HepG2 (cell line): ENCODE results near the gene TFEB. TPM values are rescaled to one million over a fixed set of nuclear protein-coding genes. Genes with fewer than 3 reads are reported as not detected.

Experiments
- AHR ChIP-seq: IDR thresholded peaks from 2 replicates; pipeline ENCODE4 v1.6.1; 2018; ENCODE audit warnings: missing genetic modification reagents, missing compliant biosample characterization
- ARID2 ChIP-seq: sonication (generic); formaldehyde crosslinking; IDR thresholded peaks from 2 replicates; pipeline ENCODE4 v1.8.1; 2022; ENCODE audit warnings: mild to moderate bottlenecking, missing genetic modification reagents, borderline replicate concordance
- EED ChIP-seq: sonication (generic); formaldehyde crosslinking; IDR thresholded peaks from 2 replicates; pipeline ENCODE4 v1.5.0; 2020; ENCODE audit warnings: mild to moderate bottlenecking, missing genetic modification reagents
- FOXA1 ChIP-seq, 2 experiments: fragments of 450-650 bp in 1 of 2; sonication (generic) in 1 of 2; formaldehyde crosslinking in 1 of 2; IDR thresholded peaks; 2 replicates each; pipeline versions ENCODE4 v1.4.0 to v1.6.1; 2016 to 2020; ENCODE audit warnings: missing genetic modification reagents in 1 of 2
- FOXO1 ChIP-seq: sonication (generic); formaldehyde crosslinking; IDR thresholded peaks from 2 replicates; pipeline ENCODE4 v1.4.0; 2020; ENCODE audit warnings: missing genetic modification reagents
- MEIS2 ChIP-seq: sonication (generic); formaldehyde crosslinking; IDR thresholded peaks from 2 replicates; pipeline ENCODE4 v1.9.0; 2021; ENCODE audit warnings: mild to moderate bottlenecking, missing genetic modification reagents
- NCOA2 ChIP-seq: sonication (generic); formaldehyde crosslinking; IDR thresholded peaks from 2 replicates; pipeline ENCODE4 v1.8.0; 2022; ENCODE audit warnings: inconsistent platforms
- POLR2AphosphoS2 ChIP-seq: IDR thresholded peaks from 2 replicates; pipeline ENCODE4 v1.6.1; 2011; ENCODE audit warnings: low read depth, low read length, improper control_type of control experiment
- POLR2G ChIP-seq: fragments of 200-400 bp; formaldehyde crosslinking; IDR thresholded peaks from 2 replicates; pipeline ENCODE4 v1.6.1; 2018; ENCODE audit warnings: mild to moderate bottlenecking, low read depth, low read length, moderate library complexity
- TP53 ChIP-seq: sonication (generic); formaldehyde crosslinking; conservative IDR thresholded peaks from 2 replicates; pipeline ENCODE4 v1.4.0; 2020; ENCODE audit warnings: missing genetic modification reagents
- ZNF496 ChIP-seq: sonication (generic); formaldehyde crosslinking; IDR thresholded peaks from 2 replicates; pipeline ENCODE4 v1.8.1; 2023; ENCODE audit warnings: mild to moderate bottlenecking, moderate library complexity, missing genetic modification reagents; ENCODE audit not compliant: insufficient replicate concordance
- ZNF761 ChIP-seq: sonication (generic); formaldehyde crosslinking; conservative IDR thresholded peaks from 2 replicates; pipeline ENCODE4 v1.4.0; 2020; ENCODE audit warnings: mild to moderate bottlenecking, missing genetic modification reagents
- polyA plus RNA-seq, 8 experiments: library from polyadenylated mRNA; depleted of rRNA in 3 of 8; stranded (reverse) in 7 of 8; unstranded in 1 of 8; fragments of >200 nt; fragmentation: Illumina TruSeq in 4 of 8; extraction: Trizol in 4 of 8; gene quantifications; 2 replicates each; pipeline versions ENCODE4 v1.2.1 to v1.2.3, GENCODE V29; 2011 to 2016; ENCODE audit warnings: low read depth in 4 of 8, missing spikeins in 1 of 8, mixed read lengths in 1 of 8; ENCODE audit not compliant: insufficient read depth in 1 of 8
- total RNA-seq, 5 experiments: library from RNA; depleted of rRNA; stranded (reverse); fragments of >200 nt; fragmentation: Illumina TruSeq; extraction: Trizol; gene quantifications; 2 replicates each; pipeline ENCODE4 v1.2.3, GENCODE V29; 2016; ENCODE audit warnings: low read depth in 1 of 5
- TF ChIP-seq, protein P1 (sequence below): sonication (generic); formaldehyde crosslinking; IDR thresholded peaks from 2 replicates; pipeline ENCODE4 v1.8.0; 2022; ENCODE audit warnings: mild to moderate bottlenecking, missing genetic modification reagents
- TF ChIP-seq, protein P2 (sequence below): sonication (generic); formaldehyde crosslinking; IDR thresholded peaks from 2 replicates; pipeline ENCODE4 v1.4.0; 2020; ENCODE audit warnings: missing genetic modification reagents
- TF ChIP-seq, protein P3 (sequence below), 2 experiments: fragments of 450-650 bp in 1 of 2; sonication (generic) in 1 of 2; formaldehyde crosslinking; IDR thresholded peaks; 2 replicates each; pipeline versions ENCODE4 v1.5.0 to v1.8.0; 2020 to 2022; ENCODE audit warnings: mild to moderate bottlenecking in 1 of 2, missing genetic modification reagents in 1 of 2
- TF ChIP-seq, protein P4 (sequence below): sonication (generic); formaldehyde crosslinking; IDR thresholded peaks from 2 replicates; pipeline ENCODE4 v1.4.0; 2020; ENCODE audit warnings: missing genetic modification reagents; ENCODE audit errors: not compliant biosample characterization
- TF ChIP-seq, protein P5 (sequence below): sonication (generic); formaldehyde crosslinking; IDR thresholded peaks from 2 replicates; pipeline ENCODE4 v1.4.0; 2020; ENCODE audit warnings: missing genetic modification reagents

Gene TFEB
- total and polyA plus RNA-seq, 2 of the 13 experiments (the other 11 are each of a cell fraction or from before 2014, with no cell fraction given) = 13.3 to 18.7 TPM

DNA sequence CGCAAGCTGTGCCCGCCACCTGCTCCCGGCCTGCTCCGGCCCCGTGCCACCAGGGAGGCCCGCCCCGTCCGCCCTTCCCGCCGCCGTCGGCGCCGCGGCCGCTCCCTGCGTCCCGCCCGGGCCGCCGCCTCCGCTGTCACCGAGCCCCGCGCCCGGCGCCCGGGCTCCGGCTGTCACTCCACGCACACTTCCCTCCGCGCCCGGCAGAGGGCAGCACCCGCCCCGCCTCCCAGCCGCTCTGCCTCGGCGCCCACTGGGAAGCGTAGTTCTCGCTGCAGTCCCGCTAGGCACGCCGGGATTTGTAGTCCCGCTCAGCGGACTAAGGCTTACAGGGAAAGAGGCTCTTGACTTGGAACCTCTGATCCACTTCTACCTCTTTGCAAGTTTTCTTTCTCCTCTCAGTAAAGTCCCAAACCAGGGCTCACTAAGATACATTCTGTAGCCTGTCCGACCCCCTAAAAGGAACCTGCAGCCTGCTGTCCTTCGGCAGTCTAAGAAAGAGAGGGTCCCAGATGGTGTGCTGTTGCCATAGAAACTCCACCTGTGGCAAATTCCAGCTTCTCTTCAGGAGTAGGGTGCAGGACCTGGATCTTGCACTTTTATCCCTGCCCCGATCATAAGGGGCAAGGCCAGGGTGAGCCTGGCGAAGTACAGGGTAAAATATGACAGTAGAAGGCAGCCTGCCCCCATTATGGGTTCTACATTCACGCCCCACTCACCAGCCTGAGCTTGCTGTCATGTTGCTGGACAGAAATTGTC is at the start of gene TFEB (continued):
- TF ChIP-seq, protein P1, sequence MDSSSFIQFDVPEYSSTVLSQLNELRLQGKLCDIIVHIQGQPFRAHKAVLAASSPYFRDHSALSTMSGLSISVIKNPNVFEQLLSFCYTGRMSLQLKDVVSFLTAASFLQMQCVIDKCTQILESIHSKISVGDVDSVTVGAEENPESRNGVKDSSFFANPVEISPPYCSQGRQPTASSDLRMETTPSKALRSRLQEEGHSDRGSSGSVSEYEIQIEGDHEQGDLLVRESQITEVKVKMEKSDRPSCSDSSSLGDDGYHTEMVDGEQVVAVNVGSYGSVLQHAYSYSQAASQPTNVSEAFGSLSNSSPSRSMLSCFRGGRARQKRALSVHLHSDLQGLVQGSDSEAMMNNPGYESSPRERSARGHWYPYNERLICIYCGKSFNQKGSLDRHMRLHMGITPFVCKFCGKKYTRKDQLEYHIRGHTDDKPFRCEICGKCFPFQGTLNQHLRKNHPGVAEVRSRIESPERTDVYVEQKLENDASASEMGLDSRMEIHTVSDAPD = no peak
- no peak for TF ChIP-seq ZNF496
- TF ChIP-seq, protein P2, sequence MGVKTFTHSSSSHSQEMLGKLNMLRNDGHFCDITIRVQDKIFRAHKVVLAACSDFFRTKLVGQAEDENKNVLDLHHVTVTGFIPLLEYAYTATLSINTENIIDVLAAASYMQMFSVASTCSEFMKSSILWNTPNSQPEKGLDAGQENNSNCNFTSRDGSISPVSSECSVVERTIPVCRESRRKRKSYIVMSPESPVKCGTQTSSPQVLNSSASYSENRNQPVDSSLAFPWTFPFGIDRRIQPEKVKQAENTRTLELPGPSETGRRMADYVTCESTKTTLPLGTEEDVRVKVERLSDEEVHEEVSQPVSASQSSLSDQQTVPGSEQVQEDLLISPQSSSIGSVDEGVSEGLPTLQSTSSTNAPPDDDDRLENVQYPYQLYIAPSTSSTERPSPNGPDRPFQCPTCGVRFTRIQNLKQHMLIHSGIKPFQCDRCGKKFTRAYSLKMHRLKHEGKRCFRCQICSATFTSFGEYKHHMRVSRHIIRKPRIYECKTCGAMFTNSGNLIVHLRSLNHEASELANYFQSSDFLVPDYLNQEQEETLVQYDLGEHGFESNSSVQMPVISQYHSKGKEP (CRISPR knock-in tag) = no peak
- peak; percentile 58 for TF ChIP-seq MEIS2
- no peak for TF ChIP-seq EED (CRISPR knock-in tag)
- TF ChIP-seq FOXA1 (IDR thresholded peaks at IDR 0.05) = no peak
- peak; percentile 26; the same call in 1 of the 2 replicates for TF ChIP-seq FOXA1 (CRISPR knock-in tag; IDR thresholded peaks at IDR 0.05)
- TF ChIP-seq, protein P3, sequence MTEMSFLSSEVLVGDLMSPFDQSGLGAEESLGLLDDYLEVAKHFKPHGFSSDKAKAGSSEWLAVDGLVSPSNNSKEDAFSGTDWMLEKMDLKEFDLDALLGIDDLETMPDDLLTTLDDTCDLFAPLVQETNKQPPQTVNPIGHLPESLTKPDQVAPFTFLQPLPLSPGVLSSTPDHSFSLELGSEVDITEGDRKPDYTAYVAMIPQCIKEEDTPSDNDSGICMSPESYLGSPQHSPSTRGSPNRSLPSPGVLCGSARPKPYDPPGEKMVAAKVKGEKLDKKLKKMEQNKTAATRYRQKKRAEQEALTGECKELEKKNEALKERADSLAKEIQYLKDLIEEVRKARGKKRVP (CRISPR knock-in tag; IDR thresholded peaks at IDR 0.05) = peak in 1 of 2 experiments; percentile 49; a peak in 1 of 4 replicates
- peak; percentile 73; the same call in 1 of the 2 replicates for TF ChIP-seq FOXO1 (CRISPR knock-in tag)
- TF ChIP-seq, protein P4, sequence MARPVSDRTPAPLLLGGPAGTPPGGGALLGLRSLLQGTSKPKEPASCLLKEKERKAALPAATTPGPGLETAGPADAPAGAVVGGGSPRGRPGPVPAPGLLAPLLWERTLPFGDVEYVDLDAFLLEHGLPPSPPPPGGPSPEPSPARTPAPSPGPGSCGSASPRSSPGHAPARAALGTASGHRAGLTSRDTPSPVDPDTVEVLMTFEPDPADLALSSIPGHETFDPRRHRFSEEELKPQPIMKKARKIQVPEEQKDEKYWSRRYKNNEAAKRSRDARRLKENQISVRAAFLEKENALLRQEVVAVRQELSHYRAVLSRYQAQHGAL (CRISPR knock-in tag) = no peak
- TF ChIP-seq ARID2 (CRISPR knock-in tag) = no peak
- no peak; the same call in 1 of the 2 replicates for TF ChIP-seq NCOA2
- TF ChIP-seq TP53 (CRISPR knock-in tag) = no peak; the same call in 1 of the 2 replicates
- no peak for TF ChIP-seq POLR2AphosphoS2
- TF ChIP-seq AHR (CRISPR knock-in tag) = peak; percentile 61; the same call in 1 of the 2 replicates
- TF ChIP-seq ZNF761 (CRISPR knock-in tag) = no peak
- TF ChIP-seq, protein P5, sequence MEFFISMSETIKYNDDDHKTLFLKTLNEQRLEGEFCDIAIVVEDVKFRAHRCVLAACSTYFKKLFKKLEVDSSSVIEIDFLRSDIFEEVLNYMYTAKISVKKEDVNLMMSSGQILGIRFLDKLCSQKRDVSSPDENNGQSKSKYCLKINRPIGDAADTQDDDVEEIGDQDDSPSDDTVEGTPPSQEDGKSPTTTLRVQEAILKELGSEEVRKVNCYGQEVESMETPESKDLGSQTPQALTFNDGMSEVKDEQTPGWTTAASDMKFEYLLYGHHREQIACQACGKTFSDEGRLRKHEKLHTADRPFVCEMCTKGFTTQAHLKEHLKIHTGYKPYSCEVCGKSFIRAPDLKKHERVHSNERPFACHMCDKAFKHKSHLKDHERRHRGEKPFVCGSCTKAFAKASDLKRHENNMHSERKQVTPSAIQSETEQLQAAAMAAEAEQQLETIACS (CRISPR knock-in tag) = peak; percentile 17; the same call in 1 of the 2 replicates
- peak; percentile 48; the same call in 1 of the 2 replicates for TF ChIP-seq POLR2G
